Measurements from ENCODE around the gene SEC16A.

DNA sequence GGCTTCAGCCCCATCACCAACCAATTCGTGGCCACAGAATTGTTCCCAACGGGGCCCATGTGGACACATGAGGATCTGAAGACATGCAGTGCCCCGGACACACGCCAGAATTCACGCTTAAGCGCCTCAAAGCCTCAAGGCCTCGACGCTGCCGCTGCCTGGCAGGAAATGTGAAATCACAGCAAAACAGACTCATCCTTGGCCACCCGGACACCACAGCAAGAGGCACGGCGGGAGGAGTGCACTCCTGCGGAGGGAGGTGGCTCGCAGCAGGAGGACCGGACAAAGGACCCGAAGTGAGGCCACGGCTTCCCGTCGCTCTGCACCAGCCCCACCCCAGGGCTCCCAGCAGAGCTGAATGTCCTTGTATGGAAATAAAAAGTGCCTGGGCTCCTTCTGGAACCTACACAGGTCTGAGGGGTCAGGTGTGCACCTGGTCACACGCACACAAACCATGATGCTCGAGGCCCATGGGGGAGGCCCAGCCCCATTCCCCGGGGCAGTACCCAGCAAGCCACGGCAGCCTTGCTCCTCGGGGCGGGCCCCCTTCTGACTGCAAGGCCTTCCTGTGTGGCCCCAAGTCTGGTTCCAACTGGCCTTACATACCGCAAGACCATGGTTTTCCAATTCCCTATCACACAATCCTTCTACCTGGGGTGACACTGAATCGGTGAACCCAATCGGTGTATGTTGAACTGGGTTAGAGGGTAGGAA lies 10.0 kb downstream of the SEC16A start:
- TF ChIP-seq YY1 (IDR thresholded peaks at IDR 0.05; ENCODE audit: insufficient read depth, insufficient read length) (no peak), ZNF274 (IDR thresholded peaks at IDR 0.05; ENCODE audit: low read depth, low read length) (no peak)
